NCI-H748 treated with DMSO at 0.1 percent for 48 hours (cell line): ENCODE measurements around the gene DAB2IP.

Experiments
- DNase-seq: peaks from one replicate; lab custom pipeline; 2025; lab: John Stamatoyannopoulos, UW

DAB2IP gene

DNA sequence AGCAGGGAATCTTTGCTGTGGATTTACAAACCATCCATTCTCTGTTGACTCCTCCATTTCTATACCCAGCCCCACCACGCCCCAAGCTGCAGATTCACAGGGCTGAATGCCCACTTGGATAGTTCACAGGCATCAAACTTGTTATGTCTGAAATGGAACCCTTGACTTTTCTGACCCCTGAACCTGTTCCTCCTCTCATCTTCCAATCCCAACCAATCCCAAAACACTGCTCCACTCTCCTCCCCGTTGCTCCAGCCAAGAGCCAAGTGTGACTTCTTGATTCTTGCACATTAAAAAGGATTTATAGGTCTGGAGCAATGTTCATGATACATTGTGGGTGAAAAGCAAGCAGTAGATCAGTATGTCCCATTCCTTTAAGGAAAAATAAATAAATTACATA is 145.6 kb downstream of the DAB2IP start:
- no peak for DNase-seq

DNA sequence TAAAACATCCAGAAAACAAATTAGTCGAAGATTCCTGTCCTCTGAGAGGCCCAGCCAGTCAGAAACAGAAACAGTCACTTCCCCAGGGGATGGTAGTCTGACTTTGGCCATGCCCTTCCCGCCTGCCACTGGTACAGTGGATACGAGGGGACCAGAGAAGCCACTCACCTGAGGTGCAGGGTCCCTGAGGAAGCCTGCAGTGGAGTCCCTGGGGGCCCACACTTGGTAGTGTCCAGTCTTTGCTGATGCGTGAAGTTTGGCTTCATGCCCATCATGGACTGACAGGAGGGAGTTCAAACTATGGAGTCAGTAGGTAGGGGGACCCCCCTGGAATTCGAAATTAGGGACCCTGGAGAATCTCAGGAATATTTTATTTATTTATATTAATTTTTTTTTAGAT is 147.5 kb downstream of the DAB2IP start:
- no peak for DNase-seq

DNA sequence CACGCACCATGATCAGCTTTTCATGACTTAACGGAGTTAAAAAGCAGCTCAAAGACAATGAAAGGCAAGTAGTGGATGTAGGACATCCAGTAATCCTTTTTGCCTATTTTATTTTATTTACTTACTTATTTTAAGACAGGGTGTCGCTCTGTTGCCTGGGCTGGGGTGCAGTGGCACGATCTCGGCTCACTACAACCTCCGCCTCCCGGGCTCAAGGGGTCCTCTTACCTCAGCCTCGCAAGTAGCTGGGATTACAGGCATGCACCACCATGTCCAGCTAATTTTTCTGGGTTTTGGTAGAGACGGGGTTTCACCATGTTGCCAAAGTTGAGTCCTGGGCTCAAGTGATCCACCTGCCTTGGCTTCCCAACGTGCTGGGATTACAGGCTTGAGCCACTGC is 148.9 kb downstream of the DAB2IP start:
- DNase-seq, result no peak

DNA sequence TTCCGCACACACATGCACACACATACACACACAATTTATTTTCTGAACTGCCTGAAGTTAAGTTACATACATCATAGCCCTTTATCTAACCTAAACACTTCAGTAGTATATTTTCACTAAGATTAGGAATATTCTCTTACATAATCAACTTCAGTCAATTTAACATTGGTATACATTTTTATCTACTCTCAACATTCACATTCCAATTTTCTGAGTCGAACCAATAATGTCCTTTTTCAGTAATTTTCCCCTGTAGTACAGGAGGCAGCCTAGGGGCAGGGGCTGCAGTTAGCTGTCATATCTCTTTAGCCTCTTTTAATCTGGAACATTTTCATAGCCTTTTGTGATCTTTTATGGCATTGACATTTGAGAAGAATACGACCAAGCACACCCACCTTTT is 150.1 kb downstream of the DAB2IP start:
- no peak for DNase-seq

DNA sequence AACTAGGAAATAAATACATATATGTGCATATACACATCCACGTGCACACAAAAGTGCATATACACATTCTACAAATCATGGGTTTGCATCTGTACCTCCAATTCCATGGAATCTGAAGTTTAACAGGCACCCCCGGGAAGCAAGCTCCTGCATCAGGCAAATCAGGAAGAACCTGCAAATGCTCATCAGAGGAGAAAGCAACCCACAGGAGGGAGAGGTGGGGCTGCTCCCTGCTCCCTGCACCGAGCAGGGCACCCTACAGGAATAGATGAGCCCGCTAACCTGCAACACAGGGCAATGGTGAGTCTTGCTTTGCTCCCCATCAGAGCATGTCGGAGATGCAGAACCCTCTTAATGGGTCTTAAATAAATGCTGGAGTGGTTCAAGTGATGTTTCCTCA is 151.3 kb downstream of the DAB2IP start:
- DNase-seq, result no peak

DNA sequence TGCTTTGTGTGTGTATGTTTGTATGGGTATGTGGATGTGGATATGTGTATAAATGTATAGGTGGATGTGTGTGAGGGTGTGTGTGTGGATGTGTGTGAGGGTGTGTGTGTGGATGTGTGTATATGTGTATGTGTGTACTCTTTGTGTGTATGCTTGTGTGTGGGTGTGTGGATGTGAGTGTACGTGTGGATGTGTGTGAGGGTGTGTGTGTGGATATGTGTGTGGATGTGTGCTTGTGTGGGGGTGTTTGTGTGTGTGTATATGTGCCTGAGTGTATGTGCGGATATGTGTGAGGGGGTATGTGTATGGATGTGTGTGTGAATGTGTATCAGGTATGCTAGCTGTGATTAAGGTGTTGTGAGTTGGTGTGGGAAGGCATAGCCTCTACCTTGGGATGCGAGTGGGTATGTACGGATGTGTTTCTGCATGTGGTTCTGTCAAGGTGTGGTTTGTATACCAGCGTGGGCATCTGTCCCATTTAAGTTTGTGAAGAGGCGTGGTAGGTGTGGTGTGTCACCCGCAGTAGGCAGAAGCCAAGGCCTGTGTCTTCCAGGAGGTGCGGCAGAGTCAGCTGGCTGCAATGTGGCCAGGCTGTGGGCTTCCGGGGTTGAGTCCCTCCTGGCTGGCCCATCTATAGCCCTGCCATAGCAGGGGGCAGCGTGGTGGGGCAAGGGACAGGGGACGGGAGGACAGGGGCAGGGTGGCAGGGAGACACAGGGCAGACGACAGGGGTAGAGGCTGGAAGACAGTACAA is 155.8 kb downstream of the DAB2IP start:
- no peak for DNase-seq

DNA sequence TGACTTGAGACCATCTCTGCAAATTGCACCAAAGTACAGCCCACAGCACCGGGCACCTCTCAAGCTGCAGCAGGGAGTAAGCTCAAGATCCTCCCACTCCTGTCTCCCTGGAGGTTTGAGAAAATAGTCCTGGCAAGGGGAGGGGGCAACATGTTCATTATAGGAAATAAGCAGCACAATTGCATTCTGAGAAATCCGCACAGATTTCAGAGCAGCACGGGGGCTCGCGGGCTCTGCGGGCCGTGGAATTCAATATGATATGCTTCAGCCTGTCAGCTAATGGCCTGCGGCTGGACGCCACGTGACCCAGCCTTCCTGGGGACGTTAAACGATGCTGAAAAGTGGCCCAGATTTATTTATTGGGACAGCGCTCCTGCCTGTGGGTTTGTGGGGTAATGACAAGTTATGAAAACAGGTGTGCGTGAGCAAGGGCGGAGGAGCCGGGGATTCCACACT is 156.4 kb downstream of the DAB2IP start:
- DNase-seq, result no peak

DNA sequence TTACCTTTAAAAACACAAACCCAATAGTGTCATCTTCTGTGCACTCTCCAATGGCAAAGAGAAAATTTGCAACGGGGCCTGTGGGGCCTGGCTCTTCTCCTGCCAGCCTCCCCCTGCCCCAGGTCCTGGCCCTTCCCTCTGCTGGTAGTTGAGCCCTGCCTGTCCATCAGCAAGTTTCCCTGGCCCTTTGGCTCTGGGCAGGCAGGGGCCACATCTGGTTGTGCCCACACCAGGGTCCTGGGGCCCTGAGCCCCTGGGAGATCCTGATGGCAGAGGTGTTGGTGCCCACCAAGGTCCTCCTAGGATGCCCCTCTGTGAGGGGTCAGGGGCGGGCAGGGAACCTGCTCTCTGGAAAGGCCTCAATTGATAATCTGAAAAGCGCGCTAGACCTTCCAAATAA is 157.3 kb downstream of the DAB2IP start:
- no peak for DNase-seq

DNA sequence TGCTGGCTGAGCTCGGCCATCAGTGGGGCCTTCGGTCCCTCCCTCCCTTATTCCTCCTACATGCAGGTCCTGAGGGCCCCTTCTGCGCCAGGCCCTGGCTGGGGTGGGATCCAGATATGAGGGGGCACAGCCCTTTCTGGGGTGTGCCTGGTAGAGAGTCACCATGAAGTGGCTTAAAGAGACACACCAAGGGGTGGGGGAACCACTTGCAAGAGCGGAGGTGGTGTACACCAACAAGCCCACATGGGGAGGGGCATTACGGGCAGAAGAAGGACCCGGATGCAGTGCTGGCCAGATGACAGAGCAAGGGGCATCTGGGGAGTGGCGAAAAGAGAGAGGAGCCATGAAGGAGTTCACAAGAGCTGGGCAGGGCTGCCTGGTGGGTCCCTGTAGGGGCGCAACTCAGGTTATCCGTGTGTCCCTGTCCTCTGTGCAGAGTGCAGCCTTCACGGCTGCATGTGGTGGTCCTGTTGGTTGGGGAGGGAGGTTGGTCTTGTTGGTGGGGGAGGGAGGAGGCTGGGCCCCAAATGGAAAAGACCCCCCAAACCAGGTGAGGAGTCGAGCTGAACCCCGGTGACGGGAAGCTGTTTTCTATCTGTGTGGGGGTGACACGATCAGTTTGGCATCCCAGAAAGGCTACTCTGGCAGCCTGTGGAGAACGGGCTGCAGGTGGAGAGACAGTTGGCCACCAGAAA is 158.1 kb downstream of the DAB2IP start:
- no peak for DNase-seq

DNA sequence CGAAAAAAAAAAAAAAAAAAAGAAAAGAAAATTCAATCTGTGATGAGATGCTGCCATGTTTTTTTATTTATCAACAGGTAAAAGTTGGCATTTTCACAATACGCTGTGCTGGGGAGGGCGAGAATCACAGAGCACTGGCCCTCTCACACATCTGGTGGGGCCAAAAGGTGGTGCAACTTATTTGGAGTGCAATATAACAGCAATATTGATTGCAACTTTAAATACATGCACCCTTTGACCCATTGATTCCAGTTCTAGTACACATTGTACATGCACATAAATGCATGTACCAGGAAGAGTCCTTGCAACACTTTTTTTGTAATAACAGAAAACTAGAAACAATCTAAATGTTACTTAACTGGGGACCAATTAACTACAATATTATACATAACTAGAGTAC is 159.1 kb downstream of the DAB2IP start:
- no peak for DNase-seq

DNA sequence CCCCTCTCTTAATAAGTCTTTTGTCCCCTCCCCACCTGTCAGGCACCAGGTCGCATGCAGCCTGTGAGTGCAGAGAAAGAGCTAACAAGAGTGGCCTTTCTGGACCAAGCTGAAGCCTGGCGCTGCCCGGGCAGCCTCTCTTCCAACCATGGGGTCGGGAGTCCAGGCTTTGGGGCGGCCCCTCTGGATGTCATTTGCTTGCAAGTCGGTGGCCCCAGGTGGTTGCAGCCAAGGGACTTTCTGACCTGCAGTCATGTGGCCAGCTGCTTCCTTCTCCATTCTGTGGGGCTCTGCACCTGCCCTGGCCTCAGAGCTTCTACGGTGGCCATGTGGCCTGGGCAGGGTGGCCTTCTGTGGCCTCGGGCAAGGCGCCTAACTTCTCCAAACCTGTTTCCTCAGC is 159.7 kb downstream of the DAB2IP start:
- DNase-seq, result no peak

DNA sequence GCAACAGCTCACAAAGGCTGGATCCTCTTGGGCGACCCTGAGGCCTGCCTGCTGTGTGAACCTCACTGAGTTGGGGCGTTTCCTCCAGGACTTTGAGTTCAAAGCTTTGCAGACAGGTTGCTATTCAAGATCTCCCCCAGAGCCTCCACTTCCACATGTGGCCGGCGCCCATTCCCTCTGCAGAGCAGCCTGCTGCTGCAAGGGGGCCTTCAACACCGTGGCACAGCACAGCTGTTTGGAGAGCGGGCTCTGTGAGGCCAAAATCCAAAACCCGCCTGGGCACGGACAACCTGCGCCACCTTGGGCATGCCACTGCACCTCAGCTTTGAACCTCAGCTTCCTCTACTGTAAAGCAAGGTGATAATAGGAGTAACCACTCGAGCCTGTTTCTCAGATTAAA is 160.3 kb downstream of the DAB2IP start:
- no peak for DNase-seq

DNA sequence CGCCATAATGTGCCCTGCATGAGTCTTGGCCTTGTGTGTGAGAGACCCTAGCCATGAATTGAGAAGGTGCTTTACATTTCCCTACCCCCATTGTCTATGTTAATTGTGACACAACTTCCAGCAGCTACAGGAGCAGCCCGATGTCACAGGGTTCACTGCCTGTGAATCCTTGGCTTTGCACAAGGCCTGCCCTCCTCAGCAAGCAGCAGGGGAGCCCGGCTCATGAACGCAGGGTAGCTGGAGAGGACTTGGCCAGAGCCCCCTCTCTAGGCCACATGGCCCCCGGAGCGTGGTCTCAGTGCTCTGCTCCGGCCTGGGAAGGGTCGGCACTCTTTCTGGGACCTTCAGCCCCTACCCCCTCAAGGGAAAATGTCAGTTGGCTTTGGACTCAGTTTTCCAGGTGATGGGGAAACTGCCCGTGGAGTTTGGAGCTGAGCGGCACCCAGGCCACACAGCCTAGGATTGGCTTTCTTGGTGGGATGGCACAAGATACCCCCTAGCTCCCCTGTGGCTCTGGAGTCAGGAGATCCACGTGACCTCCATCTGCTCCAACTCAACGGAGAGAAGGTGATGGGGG is 160.8 kb downstream of the DAB2IP start:
- DNase-seq, result no peak

DNA sequence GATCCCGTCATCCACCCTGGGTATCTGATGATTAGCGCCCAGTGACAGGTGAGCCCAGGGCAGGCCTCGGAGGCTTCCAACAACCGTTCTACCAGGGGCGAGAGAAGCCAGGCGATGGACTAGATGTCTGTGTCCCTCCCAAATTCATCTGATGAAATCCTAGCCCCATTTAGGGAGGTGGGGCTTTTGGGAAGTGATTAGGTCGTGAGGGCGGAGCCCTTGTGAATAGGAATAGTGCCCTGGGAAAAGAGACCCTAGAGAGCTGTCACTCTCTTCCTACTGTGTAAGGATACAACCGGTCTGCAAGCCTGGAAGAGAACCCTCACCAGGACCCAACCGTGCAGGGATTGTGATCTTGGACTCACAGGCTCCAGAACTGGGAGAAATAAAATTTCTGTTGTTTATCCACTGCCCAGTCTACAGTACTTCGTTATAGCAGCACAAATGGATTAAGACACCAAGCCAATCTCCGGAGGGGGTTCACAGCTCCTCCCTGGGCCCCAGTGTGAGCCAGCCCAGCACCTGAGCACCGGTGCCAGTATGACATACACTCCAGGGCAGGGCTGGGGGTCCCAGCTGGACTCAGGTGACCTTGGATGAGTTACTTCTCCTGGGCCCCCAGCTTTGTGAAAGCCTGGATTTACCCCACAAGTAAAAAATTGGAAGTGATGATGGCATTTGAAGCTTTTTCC is 162.2 kb downstream of the DAB2IP start:
- no peak for DNase-seq

DNA sequence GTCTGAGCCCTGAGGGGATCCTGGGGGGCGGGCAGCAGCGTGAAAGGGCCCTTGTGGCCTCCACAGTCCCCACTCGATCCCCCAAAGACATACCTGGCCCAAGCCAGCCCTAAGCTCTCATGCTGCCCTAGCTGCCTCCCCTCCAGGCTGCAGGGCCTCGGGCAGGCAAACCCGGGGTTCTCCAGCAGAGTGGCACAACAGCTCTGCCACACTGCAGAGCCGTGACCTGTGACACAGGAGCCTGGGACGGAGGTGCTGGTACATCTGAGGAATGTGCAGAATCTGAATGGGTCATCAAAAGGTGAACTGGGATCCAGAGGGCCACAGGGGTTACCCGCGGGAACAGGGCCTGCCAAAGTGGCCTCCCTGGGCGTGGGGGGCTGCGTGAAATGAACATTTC is 163.2 kb downstream of the DAB2IP start:
- no peak for DNase-seq

DNA sequence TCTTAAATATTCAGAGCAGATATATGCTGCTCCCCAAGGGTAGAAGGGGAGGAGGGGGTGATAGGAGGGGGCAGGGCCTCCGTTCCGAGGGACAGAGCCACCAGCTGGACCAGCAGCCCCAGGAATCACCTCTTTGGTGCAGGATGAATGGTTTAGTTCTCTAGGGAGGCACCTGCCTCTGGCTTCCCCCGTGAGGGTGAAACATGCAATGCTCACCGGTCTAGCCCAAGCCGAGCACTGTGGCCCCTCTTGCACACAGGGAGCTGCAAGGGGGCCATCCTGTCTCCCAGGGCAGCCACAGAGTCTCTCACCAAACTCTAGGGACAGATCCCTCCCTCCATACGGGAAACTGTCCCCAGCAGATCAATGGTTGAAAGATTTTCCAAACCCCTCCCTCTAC is 163.7 kb downstream of the DAB2IP start:
- DNase-seq, result no peak

DNA sequence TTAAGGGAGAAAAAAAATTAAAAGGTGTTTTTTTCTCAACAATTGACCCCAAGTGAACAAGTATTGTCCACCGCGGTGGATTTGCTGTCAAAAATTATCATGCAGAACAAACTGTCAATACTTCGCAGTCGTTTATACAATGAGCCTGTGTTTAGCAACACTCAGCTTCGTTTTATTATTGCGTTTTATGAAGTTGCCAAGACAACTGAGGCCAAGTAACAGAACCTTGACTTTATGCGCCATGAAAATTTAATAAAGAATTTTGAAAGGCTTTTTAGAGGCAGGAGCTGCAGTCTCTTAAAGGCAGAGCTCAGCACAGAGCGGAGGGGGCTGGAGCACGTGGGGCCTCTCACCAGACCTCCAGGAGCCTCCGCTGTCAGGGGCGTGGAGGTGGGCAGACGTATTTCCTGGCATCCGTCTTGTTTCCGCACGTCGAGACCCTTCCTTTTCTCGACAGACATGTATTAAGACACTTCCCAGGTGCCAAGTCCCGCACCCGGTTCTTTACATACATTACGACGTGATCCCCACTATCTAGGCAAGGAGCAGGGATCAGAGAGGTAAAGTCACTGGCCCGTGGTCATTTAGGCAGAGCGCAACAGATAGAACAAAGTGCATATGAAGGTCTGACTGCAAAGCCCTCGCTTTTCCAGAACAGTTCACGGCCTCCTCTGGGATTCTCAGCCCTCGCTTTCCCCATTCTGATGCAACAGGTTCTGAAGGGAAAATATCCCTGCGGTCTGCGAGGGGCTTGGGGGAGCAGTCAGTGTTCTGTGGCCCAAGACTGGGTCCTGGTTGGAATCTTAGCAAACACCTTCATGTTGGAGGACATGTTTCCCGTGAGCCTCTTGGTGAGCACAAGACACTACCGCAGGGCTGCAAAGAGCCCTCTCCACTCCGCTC is 164.4 kb downstream of the DAB2IP start:
- no peak for DNase-seq

DNA sequence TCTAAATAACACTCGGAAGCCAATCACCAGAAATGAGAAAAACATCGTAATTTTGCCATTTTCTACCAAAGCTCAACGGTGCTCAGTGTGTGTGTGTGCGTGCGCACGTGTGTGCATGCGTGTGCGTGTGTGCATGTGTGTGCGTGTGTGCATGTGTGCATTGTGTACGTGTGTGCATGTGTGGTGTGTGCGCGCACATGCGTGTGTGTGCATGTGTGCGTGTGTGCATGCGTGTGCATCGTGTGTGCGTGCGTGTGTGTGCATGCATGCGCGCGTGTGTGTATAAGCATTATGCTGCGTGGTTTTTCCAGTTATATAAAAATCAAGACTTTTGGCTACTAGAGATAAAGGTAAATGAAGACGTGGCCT is 165.0 kb downstream of the DAB2IP start:
- DNase-seq, result no peak

DNA sequence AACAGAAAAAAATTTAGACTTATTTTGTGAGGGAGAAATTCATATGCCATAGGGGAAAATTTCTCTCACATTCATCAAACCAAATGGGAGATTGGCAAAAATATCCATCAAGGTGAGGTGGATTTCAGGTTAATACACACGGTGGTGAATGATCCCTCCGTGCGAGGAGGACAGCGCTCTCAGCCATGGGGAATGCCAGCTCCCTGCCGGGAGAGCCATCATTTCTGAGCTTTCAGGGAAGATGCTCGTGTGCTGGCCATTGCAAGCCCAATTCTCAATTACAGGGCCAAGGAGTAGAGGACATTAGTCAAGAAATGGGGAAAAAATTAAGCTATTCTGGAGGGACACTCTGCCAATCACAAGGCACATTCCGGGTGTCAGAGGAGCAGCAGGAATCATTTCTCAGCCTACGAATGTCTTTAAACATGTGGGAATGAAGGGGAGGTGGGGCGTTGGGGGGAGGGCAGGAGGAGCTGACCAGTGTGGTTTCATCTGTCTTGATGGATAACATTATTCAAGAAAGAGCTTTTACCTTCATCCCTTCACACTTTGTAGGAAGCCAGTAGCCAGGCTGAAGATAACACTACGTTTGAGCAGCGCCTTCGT is 165.5 kb downstream of the DAB2IP start:
- DNase-seq, result no peak

DNA sequence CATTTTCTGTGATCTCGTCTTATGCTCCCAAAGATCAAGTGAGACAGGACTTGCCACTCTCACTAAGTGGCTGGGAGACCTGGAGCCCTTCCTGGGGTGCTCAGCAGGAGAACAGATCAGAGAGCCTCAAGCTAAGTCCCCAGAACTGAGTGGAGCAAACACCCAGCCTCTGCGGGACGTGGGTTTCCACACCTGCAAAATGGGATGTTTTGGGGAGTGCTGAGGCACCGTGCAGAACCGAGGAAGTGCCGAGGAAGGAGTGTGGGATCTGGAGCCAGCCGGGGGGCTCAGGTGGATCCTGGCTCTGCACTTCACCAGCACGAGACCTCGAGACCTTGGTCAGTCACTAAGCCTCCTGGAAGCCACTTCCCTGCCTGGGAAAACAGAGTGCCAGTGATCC is 166.0 kb downstream of the DAB2IP start:
- DNase-seq, result no peak

DNA sequence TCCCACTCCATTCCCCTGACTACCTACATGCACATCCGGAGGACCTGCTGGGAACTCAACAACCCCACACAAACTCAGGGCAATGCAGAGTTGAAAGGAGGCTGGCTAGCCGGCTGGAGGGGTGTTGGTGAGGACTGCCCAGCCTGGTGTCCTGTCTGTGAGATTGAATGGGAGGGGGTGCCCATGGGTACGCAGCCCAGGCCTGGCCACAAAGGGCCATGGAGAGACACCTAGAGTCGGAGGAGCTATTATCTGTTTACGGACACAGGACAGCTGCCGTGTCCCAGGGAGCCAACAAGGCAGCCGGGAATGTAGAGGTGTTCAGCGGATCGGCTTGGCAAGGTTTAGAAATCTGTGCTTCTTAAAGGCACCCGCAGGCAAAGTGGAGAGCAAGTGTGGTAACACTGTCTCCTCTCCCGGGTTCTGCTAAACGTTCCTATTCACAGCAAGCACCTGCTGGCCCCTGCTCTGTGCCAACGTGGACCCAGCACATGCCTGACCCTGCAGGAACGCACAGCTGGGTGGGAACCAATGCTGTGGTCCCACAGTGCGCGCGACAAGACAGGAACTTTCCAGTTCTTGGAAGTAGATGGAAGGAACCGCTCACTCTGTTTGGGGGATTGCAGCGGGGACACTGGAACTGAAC is 166.7 kb downstream of the DAB2IP start:
- no peak for DNase-seq
